Measurements from ENCODE around the gene TMEM205.
"Not testable (repeated sequence)": the region's sequence is repeated elsewhere in the genome, so short reads cannot be mapped to it uniquely, and the experiment has no call there.

TMEM205 gene

DNA sequence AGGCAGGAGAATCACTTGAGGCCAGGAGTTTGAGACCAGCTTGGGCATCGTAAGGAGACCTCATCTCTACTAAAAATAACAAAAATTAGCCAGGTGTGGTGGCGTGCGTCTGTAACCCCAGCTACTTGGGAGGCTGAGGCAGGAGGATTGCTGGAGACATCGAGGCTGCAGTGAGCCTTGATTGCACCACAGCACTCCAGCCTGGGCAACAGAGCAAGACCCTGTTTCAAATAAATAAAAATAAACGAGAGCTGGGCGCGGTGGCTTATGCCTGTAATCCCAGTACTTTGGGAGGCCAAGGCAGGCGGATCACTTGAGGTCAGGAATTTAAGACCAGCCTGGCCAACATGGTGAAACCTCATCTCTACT lies 6.0 kb downstream of the TMEM205 start:
- not testable (repeated sequence) for H3K4me3 ChIP-seq (ENCODE audit: low read depth, low read length)

DNA sequence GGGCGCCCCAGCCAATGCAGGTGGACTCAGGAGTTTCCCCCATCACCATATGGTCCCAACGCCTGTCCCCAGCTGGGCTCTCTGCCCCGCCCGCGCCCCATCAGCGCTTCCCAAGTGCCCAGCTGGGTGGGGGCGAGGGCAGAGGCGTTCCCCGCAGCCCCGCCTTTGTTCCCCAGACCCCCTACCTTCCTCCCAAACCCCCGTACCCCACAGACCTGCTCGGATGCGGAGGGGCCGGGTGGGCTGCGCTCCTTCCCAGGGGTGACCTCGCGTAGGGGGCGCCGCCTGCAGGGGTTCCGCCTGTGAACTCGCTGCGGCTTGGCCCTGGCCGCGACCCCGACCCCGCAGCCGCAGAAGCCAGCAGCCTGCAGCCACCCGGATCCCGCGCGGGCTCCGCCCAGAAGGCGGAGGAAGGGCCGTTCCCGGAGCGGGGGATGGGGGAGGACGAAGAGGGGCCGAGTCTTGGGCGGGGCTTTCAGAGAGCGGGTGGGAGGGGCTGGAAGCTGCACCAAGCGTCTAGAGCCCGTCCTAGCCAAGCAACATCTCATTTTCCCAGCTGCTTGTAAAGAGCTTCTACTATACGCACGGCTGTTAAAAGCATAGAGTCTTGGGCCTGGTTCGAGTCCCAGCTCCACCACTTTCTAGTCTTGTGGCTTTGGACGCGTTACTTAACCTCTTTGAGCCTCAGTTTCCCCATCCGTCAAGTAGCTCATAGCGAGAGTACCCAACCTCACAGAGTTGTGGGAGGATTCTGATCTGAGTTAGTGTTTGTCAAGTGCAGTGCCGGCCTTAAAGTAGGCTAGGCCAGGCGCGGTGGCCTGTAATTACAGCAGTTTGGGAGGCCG lies 6.6 kb downstream of the TMEM205 start, which contains the start of gene RAB3D:
Gene RAB3D (minus strand): TSS at position 404 of the 845 bp plus-strand sequence. CDS start 2,258 bp downstream, outside the sequence.
- peak within 1 kb of the TSS; percentile 50 for H3K4me3 ChIP-seq (ENCODE audit: low read depth, low read length)

DNA sequence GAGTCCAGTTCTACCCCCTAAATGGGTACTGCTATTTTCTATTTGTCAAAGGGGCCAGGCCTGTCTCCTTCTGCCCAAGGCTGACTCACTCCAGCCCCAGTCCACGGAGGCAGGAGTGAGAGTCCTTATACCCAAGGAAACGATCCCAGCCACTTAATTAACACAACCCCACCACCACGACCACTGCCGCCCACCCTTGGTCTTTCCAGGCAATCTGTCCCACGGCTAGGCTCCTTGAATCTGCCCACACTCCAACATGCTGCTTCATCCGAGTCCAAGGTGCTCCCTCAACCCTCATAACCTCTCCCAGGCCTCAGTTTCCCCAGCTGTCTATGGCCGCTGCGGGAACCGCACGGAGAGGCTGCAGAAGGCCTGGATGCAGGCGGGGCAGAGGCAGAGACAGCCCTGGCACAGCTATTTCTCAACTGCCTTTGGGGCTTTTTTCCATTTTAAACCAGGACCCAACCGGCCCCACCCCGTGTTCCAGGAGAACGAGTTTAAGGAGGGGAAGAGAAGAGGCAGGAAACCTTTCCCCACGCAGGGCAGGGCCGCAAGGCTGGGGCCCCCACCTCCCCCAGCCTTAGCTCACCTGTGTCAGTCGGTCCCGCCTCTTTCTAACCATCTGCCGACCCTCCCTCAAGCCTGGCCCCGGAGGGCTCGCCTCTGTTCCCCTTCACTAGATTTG lies 7.4 kb downstream of the TMEM205 start:
- H3K4me3 ChIP-seq (ENCODE audit: low read depth, low read length) = peak overlapping the region; percentile 50

DNA sequence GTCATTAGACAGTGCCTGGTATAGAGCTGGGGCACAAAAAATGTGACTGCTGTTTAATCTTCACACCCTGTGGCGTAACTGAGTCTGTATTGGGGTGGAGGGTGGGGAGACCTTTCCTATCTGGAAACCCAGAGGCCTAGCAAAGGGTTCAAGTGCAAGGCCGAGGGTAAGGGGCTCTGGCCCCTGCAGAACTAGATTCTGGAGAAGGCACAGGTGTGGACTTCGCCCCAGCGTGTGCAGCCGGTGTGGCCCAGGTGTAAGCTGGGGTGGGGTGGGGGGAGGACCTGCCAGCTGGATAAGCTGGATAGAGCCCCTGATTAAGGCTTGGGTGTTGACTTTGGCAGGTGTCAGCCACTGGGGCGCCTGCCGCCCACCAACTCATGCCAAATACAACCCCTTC lies 7.9 kb downstream of the TMEM205 start:
- H3K4me3 ChIP-seq (ENCODE audit: low read depth, low read length) = no peak overlapping the region

DNA sequence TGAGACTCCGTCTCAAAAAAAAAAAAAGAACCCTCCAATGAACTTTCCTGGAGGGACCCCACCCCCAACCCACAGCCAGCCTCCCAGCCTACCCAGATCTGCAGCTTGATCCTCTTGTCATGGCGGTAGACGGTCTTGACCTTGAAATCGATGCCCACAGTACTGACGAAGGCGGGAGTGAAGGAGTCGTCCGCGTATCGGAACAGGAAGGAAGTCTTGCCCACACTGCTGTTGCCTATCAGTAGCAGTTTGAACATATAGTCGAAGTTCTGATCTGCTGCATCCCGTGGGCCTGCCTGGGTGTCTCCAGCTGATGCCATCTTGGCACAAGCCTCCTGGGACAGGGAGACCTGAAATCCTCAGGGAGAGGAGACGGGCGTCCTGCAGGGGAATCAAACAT lies 9.0 kb downstream of the TMEM205 start:
- no peak overlapping the region for H3K4me3 ChIP-seq (ENCODE audit: low read depth, low read length)

DNA sequence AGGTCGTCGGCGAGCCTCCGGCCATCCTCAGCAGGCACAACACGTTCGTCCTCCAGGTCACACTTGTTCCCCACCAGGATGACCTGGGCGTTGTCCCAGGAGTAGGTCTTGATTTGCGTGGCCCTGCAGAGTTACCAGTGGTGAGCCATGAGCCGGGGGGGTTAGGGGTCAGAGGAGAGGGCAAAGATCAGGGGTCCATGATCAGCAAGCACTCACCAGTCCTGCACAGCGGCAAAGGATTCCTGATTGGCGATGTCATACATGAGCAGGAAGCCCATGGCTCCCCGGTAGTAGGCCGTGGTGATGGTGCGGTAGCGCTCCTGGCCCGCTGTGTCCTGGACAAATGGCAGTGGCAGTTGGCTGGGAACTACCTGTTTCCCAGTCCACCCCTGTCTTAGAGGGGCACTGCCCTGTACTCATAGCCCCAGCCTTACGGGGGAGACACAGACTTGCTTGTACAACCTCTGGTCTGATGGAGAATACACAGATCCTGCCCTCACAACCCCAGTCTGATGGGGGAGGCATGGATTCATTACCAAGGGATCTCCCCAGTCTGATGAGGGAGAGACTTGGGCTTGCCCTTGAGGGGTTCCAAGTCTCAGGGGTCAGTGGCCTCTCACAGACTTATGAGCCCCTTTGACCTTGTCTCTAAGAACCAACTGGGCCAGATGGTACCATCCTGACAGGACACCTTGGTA lies 10.5 kb downstream of the TMEM205 start:
- H3K4me3 ChIP-seq (ENCODE audit: low read depth, low read length) = no peak overlapping the region

DNA sequence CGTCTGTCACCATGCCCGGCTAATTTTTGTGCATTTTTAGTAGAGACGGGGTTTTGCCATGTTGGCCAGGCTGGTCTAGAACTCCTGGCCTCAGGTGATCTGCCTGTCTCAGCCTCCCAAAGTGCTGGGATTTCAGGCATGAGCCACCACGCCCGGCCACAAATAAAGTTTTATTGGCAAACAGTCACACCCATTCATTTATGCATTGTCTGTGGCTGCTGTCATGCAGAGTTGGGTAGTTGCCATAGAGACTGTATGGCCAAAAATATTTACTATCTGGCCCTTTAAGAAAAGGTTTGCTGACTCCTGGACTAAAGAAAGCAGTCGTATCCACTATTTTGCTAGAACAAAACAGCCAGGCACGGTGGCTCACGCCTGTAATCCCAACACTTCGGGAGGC lies 12.2 kb downstream of the TMEM205 start:
- H3K4me3 ChIP-seq (ENCODE audit: low read depth, low read length) = not testable (repeated sequence)

DNA sequence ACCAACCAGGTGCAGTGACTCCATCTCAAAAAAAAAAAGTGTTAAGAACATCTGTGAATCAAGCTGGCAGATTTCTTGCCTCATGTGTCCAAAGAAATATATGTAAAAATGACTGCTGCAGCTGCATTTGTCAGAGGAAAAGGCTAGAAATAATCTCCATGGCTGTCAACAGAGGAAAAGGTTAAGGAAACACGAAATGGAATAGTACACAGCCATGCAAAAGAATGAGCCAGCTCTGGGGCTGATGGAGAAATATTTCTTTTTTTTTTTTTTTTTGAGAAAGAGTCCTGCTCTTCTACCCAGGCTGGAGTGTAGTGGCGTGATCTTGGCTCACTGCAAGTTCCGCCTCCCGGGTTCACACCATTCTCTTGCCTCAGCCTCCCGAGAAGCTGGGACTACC lies 13.2 kb downstream of the TMEM205 start:
- H3K4me3 ChIP-seq (ENCODE audit: low read depth, low read length) = no peak overlapping the region

DNA sequence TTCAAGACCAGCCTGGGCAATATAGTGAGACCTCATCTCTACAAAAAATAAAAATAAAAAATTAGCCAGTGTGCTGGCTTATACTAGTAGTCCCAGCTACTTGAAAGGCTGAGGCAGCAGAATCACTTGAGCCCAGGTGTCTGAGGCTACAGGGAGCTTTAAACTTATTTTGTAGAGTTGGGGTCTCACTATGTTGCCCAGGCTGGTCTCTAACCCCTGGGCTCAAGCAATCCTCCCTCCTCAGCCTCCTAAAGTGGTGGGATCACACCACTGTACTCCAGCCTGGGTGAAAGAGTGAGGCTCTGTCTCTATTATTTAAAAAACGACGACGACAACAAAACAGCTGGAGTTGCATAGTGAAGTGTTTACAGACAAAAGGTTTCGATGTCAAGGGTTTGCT lies 14.6 kb downstream of the TMEM205 start:
- H3K4me3 ChIP-seq (ENCODE audit: low read depth, low read length) = no peak overlapping the region

DNA sequence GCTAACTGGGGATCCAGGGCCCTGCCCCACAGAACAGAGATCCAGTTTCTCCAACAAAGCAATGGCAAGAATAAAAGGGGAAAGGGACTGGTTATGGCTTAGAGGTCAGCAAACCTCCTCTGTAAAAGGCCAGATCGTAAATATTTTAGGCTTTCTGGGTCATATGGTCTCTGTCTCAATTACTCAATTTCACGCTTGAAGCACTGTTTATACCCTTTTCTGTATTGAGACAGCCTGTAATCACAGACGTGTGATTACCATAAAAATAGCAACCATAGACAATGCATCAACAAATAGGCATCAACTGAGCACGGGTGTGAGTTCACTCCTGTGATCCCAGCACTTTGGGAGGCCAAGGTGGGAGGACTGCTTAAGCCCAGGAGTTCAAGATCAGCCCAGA lies 15.9 kb downstream of the TMEM205 start:
- no peak overlapping the region for H3K4me3 ChIP-seq (ENCODE audit: low read depth, low read length)

DNA sequence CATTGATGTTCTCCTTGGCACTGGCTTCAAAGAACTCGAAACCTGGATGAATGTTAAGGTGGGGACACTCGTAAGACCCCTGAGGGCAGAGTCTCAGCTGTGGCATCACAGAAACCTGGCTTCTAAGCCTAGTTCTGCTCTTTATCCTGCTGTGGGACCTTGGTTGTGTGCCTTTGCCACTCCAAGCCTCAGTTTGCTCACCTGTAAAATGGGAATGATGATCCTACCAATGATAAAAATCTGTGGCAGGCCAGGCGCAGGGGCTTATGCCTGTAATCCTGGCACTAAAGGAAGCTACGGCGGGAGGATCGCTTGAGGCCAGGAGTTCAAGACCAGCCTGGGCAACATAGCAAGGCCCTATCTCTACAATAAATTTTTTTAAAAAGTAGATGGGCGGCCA lies 20.5 kb downstream of the TMEM205 start:
- H3K4me3 ChIP-seq (ENCODE audit: low read depth, low read length) = no peak overlapping the region

DNA sequence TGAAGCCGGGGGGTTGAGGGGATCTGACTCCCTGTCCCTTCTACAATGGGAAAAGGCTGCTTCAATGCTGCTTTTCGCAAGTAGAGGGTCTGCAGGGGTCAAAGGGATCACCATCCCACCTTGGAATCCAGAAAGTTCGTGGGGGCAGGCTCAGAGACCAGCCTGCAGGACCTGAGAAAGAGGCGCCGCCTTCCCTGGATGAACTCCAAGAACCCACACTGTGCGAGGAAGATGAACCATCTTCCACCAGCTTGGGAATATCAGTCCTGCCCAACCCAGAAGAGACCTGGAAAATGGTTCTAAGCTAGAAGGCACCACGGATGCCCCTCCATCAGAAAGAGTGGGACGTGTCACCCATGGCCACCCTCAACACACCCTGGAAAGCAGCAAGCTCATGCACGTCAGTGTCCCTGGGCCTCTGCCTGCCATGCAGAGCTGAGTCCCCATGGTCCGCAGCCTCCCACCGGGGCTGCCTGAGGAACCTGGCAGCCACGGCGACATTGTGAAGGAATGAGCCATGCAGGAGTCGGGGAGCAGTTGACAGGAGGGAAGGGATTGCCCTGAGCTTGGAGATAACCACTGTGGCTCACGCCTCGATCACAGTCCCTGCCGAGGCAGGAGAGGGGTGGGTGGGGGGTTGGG lies 21.2 kb downstream of the TMEM205 start:
- no peak overlapping the region for H3K4me3 ChIP-seq (ENCODE audit: low read depth, low read length)

DNA sequence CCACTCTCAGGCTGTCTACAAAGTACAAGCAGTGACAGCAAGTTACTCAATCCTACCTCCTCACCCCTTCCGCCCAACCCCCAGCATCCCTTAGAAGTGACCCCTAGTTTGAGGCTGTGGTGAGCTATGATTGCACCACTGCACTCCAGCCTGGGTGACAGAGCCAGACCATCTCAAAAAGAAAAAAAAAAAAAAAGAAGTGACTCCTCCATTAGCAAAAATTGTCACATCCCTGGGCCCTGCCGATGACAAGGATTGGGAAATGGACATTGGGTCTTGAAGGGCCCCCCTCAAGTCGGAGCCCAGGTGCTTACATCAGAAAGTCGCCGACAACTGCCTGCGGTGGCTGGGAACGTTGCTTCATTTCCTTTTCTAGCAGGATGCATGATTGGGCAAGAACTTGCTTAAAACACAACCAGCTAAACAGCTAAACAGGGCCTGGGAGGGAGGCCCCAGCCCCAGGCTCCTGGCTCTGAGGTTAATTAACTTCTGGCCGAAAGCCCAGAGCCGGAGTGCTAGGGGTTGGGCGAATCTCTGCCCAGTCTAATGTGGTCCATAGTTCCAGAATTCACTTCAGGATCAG lies 21.9 kb downstream of the TMEM205 start:
- no peak overlapping the region for H3K4me3 ChIP-seq (ENCODE audit: low read depth, low read length)

DNA sequence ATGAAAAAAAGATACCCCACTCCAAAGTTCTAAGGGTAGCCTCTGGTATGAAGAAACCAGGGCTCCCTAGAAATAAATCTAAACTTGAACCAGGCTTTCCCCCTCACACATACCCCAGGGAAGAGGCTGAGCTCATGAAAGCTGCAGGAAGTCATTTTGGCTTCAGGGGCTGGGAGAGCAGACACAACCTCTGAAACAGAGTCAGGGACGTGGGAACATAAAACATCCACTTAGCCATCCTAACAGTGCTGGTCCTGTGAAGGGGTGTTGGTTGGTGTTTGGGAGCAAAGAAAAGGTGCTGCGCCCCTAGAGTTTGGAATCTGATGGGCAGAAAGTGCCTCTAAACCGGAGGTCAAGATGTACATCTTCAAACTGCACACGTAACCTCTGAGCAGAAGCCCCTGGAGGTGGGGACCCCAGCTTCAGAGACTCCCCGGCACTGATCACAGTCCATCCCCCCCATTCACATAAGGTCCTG lies 22.4 kb downstream of the TMEM205 start:
- H3K4me3 ChIP-seq (ENCODE audit: low read depth, low read length) = no peak overlapping the region

DNA sequence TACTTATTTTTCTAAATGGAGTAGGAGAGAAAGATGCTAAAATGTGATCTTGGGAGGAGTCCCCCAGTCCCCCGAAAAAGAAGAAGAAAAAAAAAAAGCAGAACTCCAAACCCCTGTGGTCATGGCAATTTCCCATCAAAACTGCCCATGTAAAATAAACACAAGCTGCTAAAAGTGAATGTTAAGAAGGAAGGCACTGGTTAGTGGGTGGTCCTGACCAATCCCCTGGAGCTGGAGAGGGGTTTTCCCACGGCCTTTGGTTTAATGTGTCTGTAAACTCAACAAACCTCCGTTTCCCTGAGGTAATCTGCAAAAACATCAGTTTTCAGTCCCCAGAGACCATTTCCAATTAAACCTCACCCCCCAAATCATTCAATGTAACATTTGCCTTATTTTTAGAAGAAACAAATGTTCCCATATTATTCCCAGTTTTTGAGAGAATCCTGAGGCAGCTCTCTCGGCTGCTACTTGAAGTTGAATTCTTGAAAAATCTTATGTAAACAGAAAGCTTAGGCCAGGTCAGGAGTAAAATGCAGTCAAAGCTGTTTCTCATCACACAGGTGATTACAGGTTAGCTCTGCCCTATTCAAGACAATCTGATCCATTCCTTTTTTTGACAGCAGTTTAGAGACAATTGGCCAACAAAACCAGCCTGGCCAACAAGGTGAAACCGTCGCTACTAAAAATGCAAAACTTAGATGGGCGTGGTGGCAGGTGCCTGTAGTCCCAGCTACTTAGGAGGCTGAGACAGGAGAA lies 23.6 kb downstream of the TMEM205 start:
- no peak overlapping the region for H3K4me3 ChIP-seq (ENCODE audit: low read depth, low read length)

DNA sequence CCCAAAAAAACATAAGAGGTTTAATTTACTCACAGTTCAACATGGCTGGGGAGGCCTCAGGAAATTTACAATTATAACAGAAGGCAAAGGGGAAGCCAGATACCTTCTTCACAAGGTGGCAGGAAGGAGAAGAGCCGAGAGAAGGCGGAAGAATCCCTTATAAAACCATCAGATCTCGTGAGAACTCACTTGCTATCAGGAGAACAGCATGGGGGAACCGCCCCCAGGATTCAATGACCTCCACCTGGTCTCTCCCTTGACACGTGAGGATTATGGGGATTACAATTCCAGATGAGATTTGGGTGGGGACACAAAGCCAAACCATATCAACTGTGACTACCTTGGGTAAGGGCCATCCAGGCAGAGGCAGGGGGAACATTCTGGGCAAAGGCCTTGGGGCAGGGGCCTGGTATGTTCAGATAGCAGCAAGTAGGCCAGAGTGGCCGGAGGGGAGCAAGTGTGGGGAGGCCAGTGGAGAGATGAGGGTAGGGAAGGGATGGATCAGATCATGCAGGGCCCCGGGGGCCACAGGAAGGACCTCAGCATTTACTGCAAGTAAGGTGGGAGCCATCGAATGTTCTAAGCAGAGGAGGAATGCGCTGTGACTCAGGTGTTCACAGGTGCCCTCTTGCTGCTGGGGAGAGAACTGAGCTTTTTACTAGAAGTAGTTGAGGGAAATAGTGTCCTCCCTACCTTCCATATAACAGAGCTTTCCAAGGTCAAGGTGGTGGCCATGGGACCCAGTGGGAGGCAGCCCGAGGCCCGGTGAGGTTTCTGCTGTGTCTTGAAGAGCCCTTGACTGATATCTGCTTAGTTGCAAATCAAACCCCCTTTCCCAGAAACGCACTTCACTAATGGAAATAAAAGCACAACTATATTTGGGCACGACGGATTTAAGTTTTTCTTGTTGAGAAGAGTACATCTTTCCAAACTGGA lies 24.6 kb downstream of the TMEM205 start:
- no peak overlapping the region for H3K4me3 ChIP-seq (ENCODE audit: low read depth, low read length)

DNA sequence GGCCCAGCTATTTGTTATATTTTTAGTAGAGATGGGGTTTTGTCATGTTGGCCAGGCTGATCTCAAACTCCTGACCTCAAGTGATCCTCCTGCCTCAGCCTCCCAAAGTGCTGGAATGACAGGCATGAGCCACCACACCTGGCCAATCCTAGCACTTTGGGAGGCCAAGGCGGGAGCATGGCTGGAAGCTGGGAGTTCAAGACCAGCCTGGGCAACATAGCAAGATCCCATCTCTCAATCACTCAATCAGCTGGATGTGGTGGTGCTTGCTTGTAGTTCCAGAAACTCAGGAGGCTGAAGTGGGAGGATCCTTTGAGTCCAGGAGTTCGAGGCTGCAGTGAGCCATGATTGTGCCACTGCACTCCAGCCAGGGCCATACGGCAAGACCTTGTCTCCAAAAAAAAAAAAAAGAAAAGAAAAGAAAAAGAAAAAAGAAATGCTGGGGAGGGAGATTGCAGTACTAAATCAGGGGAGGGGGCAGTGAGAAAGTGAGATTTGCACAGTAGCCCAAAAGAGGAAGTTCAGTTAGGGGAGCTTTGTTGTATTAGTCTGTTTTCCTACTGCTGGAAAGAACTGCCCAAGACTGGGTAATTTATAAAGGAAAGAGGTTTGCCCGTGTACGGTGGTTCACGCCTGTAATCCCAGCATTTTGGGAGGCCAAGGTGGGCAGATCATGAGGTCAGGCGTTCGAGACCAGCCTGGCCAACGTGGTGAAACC lies 25.6 kb downstream of the TMEM205 start:
- H3K4me3 ChIP-seq (ENCODE audit: low read depth, low read length) = not testable (repeated sequence)

DNA sequence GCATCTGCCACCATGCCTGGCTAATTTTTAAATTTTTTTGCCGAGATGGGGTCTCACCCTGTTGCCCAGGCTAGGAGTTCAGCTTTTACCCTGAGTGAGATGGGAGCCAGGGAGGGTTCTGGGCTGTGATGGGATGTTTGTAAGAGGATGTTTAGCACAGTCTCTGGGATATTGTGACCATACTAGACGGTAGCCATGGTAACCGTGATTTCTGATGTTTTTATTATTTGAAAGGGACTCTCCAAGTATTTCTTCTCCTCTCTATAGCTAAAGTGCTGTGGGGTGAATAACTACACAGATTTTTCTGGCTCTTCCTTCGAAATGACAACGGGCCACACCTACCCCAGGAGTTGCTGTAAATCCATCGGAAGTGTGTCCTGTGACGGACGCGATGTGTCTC lies 39.7 kb downstream of the TMEM205 start:
- no peak overlapping the region for H3K4me3 ChIP-seq (ENCODE audit: low read depth, low read length)
